ENCODE results near the gene OBSCN. TPM values are rescaled to one million over a fixed set of nuclear protein-coding genes. Genes with fewer than 3 reads are reported as not detected.
A peak's percentile ranks its signal among the peaks of the same experiment; 100 is the strongest.

The OBSCN gene
- total and polyA plus RNA-seq, 2 of the 4 experiments (the other 2 are of a cell fraction) = 4.1 to 9.5 TPM

- H3K23ac ChIP-seq (ENCODE audit: low read depth, low read length) = peak overlapping the region; percentile 94
These were observed 197.5 kb downstream of the OBSCN start for GRCh38 chr1:228405200-228405978.

More at GRCh38 chr1:228405200-228405978, 197.5 kb downstream of the OBSCN start:
- ATAC-seq (ENCODE audit: low read depth) (no peak), DNase-seq (peak; percentile 20)
- ChIA-PET POLR2A (ENCODE audit: unreplicated experiment) (interaction anchor here (0.7 to 1.1 kb wide), 3 partner anchors 16 to 59 kb away, joined by 3 to 4 read pairs (median 3); no protein-coding TSS in a partner anchor), CTCF (no interaction called here)
- in situ Hi-C loops (cut with MboI; ENCODE audit: low sequenced_read_pairs) = no loop called here
- peak overlapping the region; percentile 98 for H3K4me2 ChIP-seq (ENCODE audit: low read depth, low read length)
- peak overlapping the region; percentile 86 for H3K27ac ChIP-seq (ENCODE audit: insufficient read depth, low read length)
- peak overlapping the region; percentile 67 for H2AFZ ChIP-seq (replicated peaks; ENCODE audit: low read length, poor library complexity)
- H2BK120ac ChIP-seq (ENCODE audit: low read depth, low read length) = no peak overlapping the region
- 33% methylated on average over 7 of the region's 11 CpGs; no CpG with 5 or more reads in 1 of the 2 experiments for WGBS, 2 experiments (ENCODE audit: extremely low coverage in 2 of 2, insufficient read length in 1 of 2)
- H3K18ac ChIP-seq (ENCODE audit: low read depth, low read length) = no peak overlapping the region
- TF ChIP-seq MAFK (IDR thresholded peaks at IDR 0.05; ENCODE audit: low read depth, low read length) (no peak), RFX5 (IDR thresholded peaks at IDR 0.05; ENCODE audit: low read depth, low read length) (no peak), CEBPB (IDR thresholded peaks at IDR 0.05; ENCODE audit: low read depth, low read length) (peak; percentile 67)
- peak overlapping the region in 1 of 2 experiments; percentile 7; a peak in 1 of 4 replicates for H4K8ac ChIP-seq (ENCODE audit: low read depth in 2 of 2, low read length in 2 of 2)
- H3K27me3 ChIP-seq (ENCODE audit: control insufficient read depth, insufficient read depth, low read length) = no peaks in the 10 kb centered on the region
- H2BK15ac ChIP-seq (ENCODE audit: low read depth, low read length) = no peak overlapping the region
- H3K9ac ChIP-seq (ENCODE audit: low read depth, low read length) = peak overlapping the region; percentile 87
- H4K91ac ChIP-seq (ENCODE audit: insufficient read depth, low read depth, low read length) = peak overlapping the region; percentile 6; the same call in 1 of the 2 replicates
- H2BK5ac ChIP-seq (ENCODE audit: low read depth, low read length, poor library complexity, severe bottlenecking) = peak overlapping the region; percentile 10
- no TSS peak for BruUV-seq (replicated peaks)
- peaks cover 21% of the 10 kb centered on the region for H3K36me3 ChIP-seq (ENCODE audit: control insufficient read depth, insufficient read depth, low read length)
- intact Hi-C loops (cut with micrococcal nuclease) = no loop called here
- H3K56ac ChIP-seq (ENCODE audit: extremely low read depth, insufficient read depth, low read length) = peak overlapping the region; percentile 38; the same call in 1 of the 2 replicates
- H3K9me1 ChIP-seq (ENCODE audit: insufficient read depth, low read length) = peaks cover 17% of the 10 kb centered on the region
- H4K20me1 ChIP-seq (ENCODE audit: insufficient read depth, low read length) = peaks cover 58% of the 10 kb centered on the region
- H3K14ac ChIP-seq (replicated peaks; ENCODE audit: low read depth, low read length) = peak overlapping the region; percentile 78
- peak overlapping the region; percentile 95 for H2AK9ac ChIP-seq (replicated peaks; ENCODE audit: low read depth, low read length, poor library complexity)
- H2AK5ac ChIP-seq (ENCODE audit: low read depth, low read length) = peak overlapping the region; percentile 81
- peak overlapping the region; percentile 37; the same call in 1 of the 2 replicates for H4K5ac ChIP-seq (ENCODE audit: low read depth, low read length)
- peak overlapping the region; percentile 73 for H3K4ac ChIP-seq (ENCODE audit: low read depth, low read length)
- H2BK20ac ChIP-seq (ENCODE audit: low read depth, low read length) = no peak overlapping the region
- H3K9me3 ChIP-seq (ENCODE audit: control insufficient read depth, insufficient read depth, low read length) = no peaks in the 10 kb centered on the region
- H3K4me3 ChIP-seq (ENCODE audit: insufficient read depth, low read depth, low read length) = peak overlapping the region; percentile 73
- dilution Hi-C loops (cut with HindIII; ENCODE audit: low sequenced_read_pairs, unreplicated experiment) = no loop called here
- H3K4me1 ChIP-seq (ENCODE audit: control insufficient read depth, insufficient read depth, low read length) = peaks cover 17% of the 10 kb centered on the region
- peaks cover 26 to 91% of the 10 kb centered on the region in 2 experiments for H3K79me1 ChIP-seq (ENCODE audit: low read depth in 1 of 2, low read length in 2 of 2)
